ENCODE data around the gene DISC1.

DISC1 gene

GRCh38 chr1:231733063-231733462, 106.5 kb downstream of the DISC1 start:
- H3K27ac ChIP-seq = no peak overlapping the region
- no peak for TF ChIP-seq ZFX (IDR thresholded peaks at IDR 0.05)
- TF ChIP-seq CTCF (conservative IDR thresholded peaks at IDR 0.05) = no peak

GRCh38 chr1:231733672-231734071, 107.1 kb downstream of the DISC1 start:
- no peak for TF ChIP-seq CTCF (conservative IDR thresholded peaks at IDR 0.05)
- no peak for TF ChIP-seq ZFX (IDR thresholded peaks at IDR 0.05)
- no peak overlapping the region for H3K27ac ChIP-seq

GRCh38 chr1:231734417-231734816, 107.8 kb downstream of the DISC1 start:
- no peak for TF ChIP-seq CTCF (conservative IDR thresholded peaks at IDR 0.05)
- TF ChIP-seq ZFX (IDR thresholded peaks at IDR 0.05) = no peak
- H3K27ac ChIP-seq = no peak overlapping the region

GRCh38 chr1:231735411-231735810, 108.8 kb downstream of the DISC1 start:
- no peak overlapping the region for H3K27ac ChIP-seq
- TF ChIP-seq CTCF (conservative IDR thresholded peaks at IDR 0.05) = no peak
- no peak for TF ChIP-seq ZFX (IDR thresholded peaks at IDR 0.05)

- H3K27ac ChIP-seq = no peak overlapping the region
- TF ChIP-seq CTCF (conservative IDR thresholded peaks at IDR 0.05) (no peak), ZFX (IDR thresholded peaks at IDR 0.05) (no peak)
Observed at GRCh38 chr1:231735941-231736340, 109.4 kb downstream of the DISC1 start.

GRCh38 chr1:231736464-231736863, 109.9 kb downstream of the DISC1 start:
- no peak overlapping the region for H3K27ac ChIP-seq
- no peak for TF ChIP-seq CTCF (conservative IDR thresholded peaks at IDR 0.05)
- no peak for TF ChIP-seq ZFX (IDR thresholded peaks at IDR 0.05)

GRCh38 chr1:231738554-231738953, 112.0 kb downstream of the DISC1 start:
- no peak overlapping the region for H3K27ac ChIP-seq
- no peak for TF ChIP-seq CTCF (conservative IDR thresholded peaks at IDR 0.05)
- no peak for TF ChIP-seq ZFX (IDR thresholded peaks at IDR 0.05)
